Ishikawa (cell line): ENCODE data around the gene MESP1.

ENCODE experiments used
- RAD21 ChIP-seq: IDR thresholded peaks from 2 replicates; pipeline ENCODE4 v1.6.1; 2012; ENCODE audit warnings: low read depth
- TAF1 ChIP-seq: IDR thresholded peaks from 2 replicates; pipeline ENCODE4 v1.6.1; 2012; ENCODE audit warnings: low read depth, mild to moderate bottlenecking

DNA sequence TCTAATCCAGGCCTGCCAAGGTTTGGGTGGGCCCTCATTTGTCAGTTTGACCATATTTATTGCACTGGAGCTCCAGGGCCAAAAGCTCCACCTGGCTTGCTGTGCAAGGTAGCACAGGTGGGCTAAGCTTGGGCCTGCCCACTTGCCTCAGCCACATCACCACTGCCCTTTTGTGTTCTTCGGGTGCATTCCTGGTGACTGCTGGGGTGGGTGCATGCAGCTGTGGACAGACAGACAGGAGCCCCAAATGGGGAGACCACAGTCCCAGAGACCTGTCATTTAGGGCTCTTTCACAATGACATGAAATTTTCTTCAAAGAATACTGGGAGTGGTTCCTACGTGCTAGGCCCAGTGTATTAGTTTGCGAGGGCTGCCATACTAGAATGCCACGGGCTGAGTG lies 27.8 kb upstream of the MESP1 start:
- TF ChIP-seq TAF1 (no peak), RAD21 (no peak)
